CD4-positive, alpha-beta T cell treated with Interleukin-17A for 1 hour (primary cell): ENCODE data around the gene FRMD4B.

Experiments used
- DNase-seq: peaks from one replicate; pipeline ENCODE4 v3.0.0-alpha.2; 2020

FRMD4B gene

GRCh38 chr3:69403454-69403853 is 17.6 kb upstream of the FRMD4B start:
- DNase-seq = no peak

DNA sequence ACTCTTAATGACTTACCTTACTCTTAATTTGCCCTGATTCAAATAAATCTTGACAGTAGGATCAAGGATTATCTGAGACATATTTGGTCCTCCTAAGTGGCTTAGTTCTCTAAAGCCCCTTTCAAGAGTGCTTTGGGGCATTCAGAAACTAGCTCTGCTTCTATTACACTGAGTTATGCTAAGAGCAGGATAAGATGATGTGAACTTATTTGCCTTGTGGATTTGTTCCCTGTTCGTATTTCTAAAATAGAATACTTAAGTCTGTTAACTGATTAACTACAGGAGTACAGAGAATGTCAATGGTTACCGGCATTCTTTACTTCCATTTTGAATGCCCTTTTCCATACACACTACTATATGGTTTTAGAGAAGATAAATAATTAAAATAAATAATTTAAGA is 14.8 kb upstream of the FRMD4B start:
- no peak for DNase-seq

- no peak for DNase-seq
These were observed 7.0 kb upstream of the FRMD4B start for GRCh38 chr3:69392850-69393249.

DNA sequence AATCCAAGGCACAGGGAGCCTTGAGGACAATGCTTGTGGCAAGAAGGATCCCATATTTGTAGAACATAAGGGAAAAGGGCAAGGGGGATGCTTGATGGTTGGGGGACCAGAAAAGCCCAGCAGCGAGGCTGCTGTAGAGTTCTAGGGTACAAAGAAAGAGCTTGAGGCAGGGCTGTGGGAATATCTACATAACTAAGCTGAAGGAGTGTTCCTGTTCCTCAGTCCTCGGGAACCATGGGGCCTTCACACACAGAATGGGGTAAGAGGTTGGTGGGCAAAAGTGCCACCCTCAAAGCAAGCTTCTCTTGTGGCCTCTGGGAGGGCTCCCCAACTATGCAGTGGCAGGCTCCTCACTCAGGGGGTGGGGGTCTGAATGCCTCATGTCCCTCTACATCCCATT is 6.5 kb upstream of the FRMD4B start:
- no peak for DNase-seq

GRCh38 chr3:69391554-69391953 is 5.7 kb upstream of the FRMD4B start:
- no peak for DNase-seq

- DNase-seq = no peak
These were observed 4.9 kb upstream of the FRMD4B start for GRCh38 chr3:69390771-69391170.

- DNase-seq = no peak
These were observed 3.8 kb upstream of the FRMD4B start for GRCh38 chr3:69389520-69390248.

DNA sequence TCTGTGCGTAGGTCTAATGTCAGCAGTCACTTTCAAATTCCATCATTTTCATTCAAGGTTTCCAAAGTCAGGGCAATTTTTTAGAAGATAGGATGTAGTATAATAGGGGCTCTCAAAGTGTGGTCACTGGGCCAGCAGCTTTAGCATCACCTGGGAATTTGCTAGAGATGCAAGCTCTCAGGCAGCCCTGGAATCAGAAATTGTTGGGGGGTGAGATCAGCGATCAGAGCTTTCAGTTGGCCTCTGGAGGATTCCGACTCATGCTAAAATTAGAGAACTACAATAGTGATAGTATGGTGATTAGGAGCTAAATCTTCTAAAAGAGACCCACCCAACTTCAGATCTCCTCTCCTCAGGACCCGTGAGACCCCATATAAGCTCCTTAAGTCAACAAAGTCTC is 2.4 kb upstream of the FRMD4B start:
- no peak for DNase-seq

DNA sequence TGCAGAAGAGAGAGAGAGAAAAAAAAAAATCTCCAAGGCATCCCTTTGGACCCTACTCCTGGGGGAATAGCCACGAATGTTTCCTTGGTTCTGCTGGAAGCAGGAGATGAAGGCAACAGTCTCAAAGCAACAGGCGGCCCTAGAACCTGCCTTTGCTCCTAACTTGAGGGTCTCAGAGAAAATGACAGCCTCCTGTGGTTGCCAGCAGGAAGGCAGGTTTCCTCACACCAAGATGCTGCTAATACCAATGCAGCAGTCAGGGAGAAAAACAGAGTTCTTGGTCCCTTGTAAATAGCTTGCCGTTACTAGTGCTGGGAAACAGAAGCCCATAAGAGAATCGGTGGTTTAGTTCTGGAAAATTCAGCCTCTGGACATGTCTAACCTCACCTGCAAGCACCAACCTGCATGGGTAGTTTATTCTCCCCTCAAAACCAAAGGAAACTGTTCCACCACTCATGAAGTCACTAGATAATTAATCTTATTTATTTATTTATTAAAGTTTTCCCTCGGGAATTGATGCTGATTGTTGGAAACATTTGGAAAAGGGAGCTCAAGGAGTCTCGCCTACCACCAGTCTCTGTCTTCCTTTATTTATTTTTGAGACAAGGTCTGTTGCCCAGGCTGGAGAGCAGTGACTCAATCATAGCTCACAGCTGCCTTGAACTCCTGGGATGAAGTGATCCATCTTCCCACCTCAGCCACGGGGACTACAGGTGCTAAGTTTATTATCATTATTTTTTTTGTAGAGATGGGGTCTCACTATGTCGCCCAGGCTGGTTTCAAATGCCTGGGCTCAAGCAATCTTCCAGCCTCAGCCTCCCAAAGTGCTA is 883 bp upstream of the FRMD4B start:
- DNase-seq = no peak

DNA sequence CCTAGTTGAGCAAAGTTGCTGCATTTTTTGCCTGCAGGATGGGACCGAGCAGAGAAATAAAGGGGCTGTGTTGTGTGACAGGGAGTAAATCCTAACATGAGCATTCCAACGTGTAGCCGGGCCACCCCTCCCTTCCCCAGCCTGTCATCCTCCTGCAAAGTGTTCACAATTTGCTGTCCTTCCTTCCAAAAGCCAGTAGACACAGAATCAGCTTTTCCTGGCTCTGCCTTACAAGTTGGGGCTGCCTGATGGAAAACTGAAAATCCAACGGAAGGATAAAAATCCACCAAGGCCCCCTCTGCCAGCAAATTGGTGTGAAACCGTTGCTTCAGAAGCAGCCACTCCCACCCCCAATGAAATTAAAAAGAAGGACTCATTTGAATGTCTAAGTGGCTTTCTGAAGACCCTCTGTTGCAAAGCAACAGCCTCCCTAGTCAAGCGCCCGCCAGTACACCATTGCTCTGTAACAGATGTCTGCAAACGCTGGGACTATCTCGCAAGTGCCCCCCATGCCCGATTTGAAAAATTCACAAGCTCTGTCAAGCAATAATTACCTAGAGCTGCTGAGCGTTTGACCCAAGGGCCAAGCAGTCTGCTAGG is 665 bp downstream of the FRMD4B start:
- no peak for DNase-seq

- no peak for DNase-seq
These were observed 1.6 kb downstream of the FRMD4B start for GRCh38 chr3:69384326-69384725.

- no peak for DNase-seq
These were observed 6.2 kb downstream of the FRMD4B start for GRCh38 chr3:69379661-69380060.

GRCh38 chr3:69378112-69378802 is 7.6 kb downstream of the FRMD4B start:
- no peak for DNase-seq

DNA sequence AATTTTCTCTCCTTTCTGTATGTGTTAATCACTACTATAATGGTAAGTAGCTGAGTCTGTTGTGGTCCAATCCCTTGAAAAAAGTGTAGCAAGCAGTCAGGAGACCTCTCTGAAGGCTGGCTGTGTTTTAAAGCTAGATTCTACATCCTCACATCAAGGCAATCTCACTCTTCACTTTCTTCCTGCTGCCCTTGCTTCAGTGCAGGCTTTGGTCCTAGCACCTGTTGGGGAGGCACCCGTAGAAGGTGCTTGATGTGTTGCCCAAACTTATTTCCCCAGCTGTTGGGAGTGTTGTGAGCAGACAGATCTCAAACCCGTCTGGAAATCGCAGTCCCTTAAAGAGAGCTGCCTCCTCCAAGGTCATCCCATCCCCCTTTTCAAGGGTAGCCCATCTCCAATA is 8.6 kb downstream of the FRMD4B start:
- DNase-seq = no peak

DNA sequence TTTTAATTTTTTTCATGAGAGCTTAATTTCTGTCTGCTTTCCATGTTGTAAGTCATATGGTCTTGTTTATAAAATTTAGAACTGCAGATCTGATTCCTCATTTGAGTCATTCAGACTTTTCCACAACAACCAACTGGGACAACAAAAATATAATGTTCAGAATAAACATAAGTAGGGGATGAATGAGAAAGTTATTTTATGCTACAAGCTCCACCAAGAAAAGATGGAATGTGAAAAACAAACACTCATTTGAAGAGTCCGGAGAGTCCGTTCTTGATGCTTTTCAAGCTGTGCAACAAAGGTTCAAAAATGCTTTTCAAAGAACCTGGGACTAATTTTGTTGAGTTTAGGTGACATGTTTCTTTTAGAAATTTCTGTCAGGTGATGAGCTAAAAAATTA is 9.2 kb downstream of the FRMD4B start:
- no peak for DNase-seq

- DNase-seq = no peak
These were observed 14.1 kb downstream of the FRMD4B start for GRCh38 chr3:69371816-69372215.

DNA sequence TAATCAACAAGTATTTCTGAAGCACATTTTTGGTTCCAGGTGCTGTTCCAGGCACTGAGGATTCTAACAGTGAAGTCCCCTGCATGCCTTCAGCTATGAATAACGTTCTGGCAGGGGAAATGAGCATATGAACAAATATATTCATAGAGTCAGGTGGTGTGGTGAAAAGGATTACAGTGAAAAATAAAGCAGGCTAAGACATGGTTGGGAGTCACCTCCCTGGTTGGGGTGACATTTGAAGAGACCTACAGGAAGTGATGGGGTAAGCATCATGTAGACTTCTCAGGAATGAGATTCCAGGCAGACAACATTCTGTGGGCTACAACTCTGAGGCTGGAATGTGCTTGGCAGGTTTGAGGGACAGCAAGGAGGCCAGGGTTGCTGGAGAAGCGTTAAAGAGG is 15.0 kb downstream of the FRMD4B start:
- DNase-seq = no peak

GRCh38 chr3:69370156-69370883 is 15.6 kb downstream of the FRMD4B start:
- DNase-seq = peak; percentile 28

- DNase-seq = peak; percentile 48
These were observed 17.7 kb downstream of the FRMD4B start for GRCh38 chr3:69368129-69368741.

DNA sequence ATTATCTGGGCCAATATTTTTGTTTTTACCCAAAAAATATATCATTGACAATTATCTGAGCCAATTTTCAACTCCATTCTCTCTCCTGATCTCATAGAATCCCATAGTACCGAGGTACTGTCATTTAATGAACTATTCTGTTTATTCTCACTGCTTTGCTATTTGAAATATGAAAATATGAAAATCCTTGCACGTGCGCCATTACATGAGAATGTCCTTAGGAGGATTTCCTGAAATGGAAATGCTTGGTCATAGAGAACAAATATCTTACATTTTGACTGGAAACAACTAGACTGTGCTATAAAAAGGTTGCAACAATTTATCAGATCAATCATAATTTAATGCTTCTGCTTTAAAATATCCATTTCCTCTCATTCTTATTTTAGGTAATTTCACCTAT is 18.3 kb downstream of the FRMD4B start:
- DNase-seq = no peak

GRCh38 chr3:69364354-69364753 is 21.5 kb downstream of the FRMD4B start:
- no peak for DNase-seq

DNA sequence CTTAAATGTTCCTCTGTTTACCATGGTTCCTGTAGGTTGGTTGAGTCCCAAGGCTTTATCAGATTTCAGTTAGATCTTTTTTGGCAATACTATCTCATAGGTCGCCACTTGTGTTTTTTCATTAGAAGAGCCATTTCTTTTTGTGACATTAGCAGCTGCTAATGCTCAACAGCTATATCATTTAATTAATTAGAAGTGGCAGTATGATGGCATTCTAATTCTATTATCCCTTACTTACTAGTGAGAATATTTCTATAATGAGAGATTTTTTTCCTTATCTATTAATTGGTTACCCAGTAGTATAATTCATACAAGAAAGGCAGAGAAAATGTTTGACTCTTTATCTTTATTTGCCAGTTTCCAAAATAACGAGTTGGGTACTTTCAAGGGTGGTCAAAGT is 25.2 kb downstream of the FRMD4B start:
- no peak for DNase-seq
